SU-DHL-6 (cell line): ENCODE results near the gene SLC9A7.

Source experiments
- EZH2phosphoT487 ChIP-seq: fragments of 200-600 bp; sonication (generic), shearing (Covaris generic); conservative IDR thresholded peaks from 2 replicates; pipeline ENCODE4 v1.6.1; 2018; ENCODE audit warnings: mild to moderate bottlenecking, antibody characterized with exemption, low read length, moderate library complexity, mixed read lengths
- TF ChIP-seq, protein P1 (sequence below): fragments of 200-600 bp; sonication (generic); IDR thresholded peaks from one replicate; pipeline ENCODE4 v1.5.1; 2017; ENCODE audit warnings: antibody characterized with exemption, mild to moderate bottlenecking, low read length, moderate library complexity; ENCODE audit not compliant: insufficient read depth, poor library complexity, severe bottlenecking

DNA sequence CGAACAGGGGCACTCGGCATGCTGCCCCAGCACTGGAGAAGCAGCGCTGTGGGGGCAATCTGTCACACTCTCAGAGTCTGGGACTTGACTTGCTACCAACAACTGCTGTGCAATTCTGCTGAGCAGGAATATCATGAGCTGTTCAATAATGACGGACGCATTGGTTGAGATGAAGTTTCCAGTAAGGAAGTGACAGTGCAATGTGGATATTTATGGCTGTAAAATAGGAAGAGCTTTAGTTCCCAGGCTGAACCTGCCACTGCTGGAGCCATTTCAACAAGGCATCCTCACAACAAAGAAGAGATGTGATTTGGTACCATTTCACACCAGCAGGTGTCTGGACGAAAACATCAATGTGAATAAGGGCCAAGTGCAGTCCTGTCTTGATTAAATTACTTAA is 161.1 kb downstream of the SLC9A7 start:
- TF ChIP-seq, protein P1, sequence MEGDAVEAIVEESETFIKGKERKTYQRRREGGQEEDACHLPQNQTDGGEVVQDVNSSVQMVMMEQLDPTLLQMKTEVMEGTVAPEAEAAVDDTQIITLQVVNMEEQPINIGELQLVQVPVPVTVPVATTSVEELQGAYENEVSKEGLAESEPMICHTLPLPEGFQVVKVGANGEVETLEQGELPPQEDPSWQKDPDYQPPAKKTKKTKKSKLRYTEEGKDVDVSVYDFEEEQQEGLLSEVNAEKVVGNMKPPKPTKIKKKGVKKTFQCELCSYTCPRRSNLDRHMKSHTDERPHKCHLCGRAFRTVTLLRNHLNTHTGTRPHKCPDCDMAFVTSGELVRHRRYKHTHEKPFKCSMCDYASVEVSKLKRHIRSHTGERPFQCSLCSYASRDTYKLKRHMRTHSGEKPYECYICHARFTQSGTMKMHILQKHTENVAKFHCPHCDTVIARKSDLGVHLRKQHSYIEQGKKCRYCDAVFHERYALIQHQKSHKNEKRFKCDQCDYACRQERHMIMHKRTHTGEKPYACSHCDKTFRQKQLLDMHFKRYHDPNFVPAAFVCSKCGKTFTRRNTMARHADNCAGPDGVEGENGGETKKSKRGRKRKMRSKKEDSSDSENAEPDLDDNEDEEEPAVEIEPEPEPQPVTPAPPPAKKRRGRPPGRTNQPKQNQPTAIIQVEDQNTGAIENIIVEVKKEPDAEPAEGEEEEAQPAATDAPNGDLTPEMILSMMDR, result no peak
- TF ChIP-seq EZH2phosphoT487, result no peak
